ENCODE measurements around the gene NKAPL. TPM values are rescaled to one million over a fixed set of nuclear protein-coding genes. Genes with fewer than 3 reads are reported as not detected.

Gene NKAPL
- total and polyA plus RNA-seq, 2 of the 13 experiments (the other 11 are each of a cell fraction or from before 2014, with no cell fraction given) = not detected

DNA sequence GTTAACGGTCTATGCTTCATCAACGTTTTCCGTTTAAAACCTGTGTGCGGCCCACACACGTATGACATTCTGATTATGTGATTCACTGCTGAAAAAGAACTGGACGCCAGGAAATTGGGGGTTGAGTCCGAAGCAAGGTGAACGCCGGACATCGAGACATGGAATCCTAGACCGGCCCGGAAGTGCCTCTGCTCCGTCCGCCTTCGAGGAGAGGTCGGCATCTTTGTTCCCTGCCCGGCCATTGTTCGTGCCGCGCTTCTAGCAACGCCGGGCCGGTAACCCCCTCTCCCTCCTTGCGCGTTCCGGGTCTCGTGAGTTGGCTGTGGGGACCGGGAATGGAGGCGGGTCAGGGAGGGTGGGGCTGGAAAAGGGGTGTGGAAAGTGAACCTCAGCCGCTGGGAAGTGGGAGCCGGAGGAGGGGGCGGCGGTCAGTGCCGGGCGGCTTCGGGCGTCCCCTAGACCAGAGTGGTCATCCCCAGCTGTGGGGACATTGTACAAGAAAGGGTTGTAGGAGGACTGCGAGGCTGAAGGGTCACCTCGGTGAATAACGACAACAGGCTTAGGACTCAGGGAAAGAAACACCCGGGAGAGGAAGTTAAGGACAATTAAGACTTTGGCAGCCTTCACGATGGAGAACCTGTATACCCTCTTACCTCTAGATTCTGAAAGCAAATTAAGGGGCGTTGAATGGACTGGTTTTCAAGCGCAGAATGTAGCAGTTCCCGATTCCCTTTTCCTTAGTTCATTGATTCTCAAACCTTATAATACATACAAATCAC, 33.9 kb upstream of the NKAPL start, which contains the start of gene ZSCAN9 (continued):
- TF ChIP-seq, protein P1, sequence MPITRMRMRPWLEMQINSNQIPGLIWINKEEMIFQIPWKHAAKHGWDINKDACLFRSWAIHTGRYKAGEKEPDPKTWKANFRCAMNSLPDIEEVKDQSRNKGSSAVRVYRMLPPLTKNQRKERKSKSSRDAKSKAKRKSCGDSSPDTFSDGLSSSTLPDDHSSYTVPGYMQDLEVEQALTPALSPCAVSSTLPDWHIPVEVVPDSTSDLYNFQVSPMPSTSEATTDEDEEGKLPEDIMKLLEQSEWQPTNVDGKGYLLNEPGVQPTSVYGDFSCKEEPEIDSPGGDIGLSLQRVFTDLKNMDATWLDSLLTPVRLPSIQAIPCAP (CRISPR knock-in tag; IDR thresholded peaks at IDR 0.05; ENCODE audit: low read depth) = peak; percentile 61; the same call in 1 of the 2 replicates
- TF ChIP-seq ZNF652 (CRISPR knock-in tag; IDR thresholded peaks at IDR 0.05; ENCODE audit: borderline replicate concordance, low read depth) (peak; percentile 86), ZNF557 (CRISPR knock-in tag; IDR thresholded peaks at IDR 0.05) (no peak), THRA (CRISPR knock-in tag; IDR thresholded peaks at IDR 0.05; ENCODE audit: borderline replicate concordance) (peak; percentile 71; the same call in 1 of the 2 replicates), TMF1 (CRISPR knock-in tag; IDR thresholded peaks at IDR 0.05; ENCODE audit: low read depth) (peak; percentile 81; the same call in 1 of the 2 replicates), RELA (CRISPR knock-in tag; IDR thresholded peaks at IDR 0.05) (peak; percentile 93), BRCA1 (CRISPR knock-in tag; IDR thresholded peaks at IDR 0.05) (no peak), ZNF589 (CRISPR knock-in tag; conservative IDR thresholded peaks at IDR 0.05) (no peak), KLF6 (CRISPR knock-in tag; IDR thresholded peaks at IDR 0.05) (peak; percentile 67), E2F1 (CRISPR knock-in tag; IDR thresholded peaks at IDR 0.05) (no peak), TEF (CRISPR knock-in tag; IDR thresholded peaks at IDR 0.05) (peak; percentile 17; the same call in 1 of the 2 replicates), KAT2B (IDR thresholded peaks at IDR 0.05; ENCODE audit: borderline replicate concordance, low read depth, low read length) (no peak)
- TF ChIP-seq, protein P2, sequence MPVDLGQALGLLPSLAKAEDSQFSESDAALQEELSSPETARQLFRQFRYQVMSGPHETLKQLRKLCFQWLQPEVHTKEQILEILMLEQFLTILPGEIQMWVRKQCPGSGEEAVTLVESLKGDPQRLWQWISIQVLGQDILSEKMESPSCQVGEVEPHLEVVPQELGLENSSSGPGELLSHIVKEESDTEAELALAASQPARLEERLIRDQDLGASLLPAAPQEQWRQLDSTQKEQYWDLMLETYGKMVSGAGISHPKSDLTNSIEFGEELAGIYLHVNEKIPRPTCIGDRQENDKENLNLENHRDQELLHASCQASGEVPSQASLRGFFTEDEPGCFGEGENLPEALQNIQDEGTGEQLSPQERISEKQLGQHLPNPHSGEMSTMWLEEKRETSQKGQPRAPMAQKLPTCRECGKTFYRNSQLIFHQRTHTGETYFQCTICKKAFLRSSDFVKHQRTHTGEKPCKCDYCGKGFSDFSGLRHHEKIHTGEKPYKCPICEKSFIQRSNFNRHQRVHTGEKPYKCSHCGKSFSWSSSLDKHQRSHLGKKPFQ (CRISPR knock-in tag; IDR thresholded peaks at IDR 0.05; ENCODE audit: insufficient replicate concordance) = no peak
- TF ChIP-seq, protein P3, sequence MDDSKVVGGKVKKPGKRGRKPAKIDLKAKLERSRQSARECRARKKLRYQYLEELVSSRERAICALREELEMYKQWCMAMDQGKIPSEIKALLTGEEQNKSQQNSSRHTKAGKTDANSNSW (CRISPR knock-in tag; IDR thresholded peaks at IDR 0.05; ENCODE audit: borderline replicate concordance) = no peak
- TF ChIP-seq, protein P4, sequence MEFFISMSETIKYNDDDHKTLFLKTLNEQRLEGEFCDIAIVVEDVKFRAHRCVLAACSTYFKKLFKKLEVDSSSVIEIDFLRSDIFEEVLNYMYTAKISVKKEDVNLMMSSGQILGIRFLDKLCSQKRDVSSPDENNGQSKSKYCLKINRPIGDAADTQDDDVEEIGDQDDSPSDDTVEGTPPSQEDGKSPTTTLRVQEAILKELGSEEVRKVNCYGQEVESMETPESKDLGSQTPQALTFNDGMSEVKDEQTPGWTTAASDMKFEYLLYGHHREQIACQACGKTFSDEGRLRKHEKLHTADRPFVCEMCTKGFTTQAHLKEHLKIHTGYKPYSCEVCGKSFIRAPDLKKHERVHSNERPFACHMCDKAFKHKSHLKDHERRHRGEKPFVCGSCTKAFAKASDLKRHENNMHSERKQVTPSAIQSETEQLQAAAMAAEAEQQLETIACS (CRISPR knock-in tag; IDR thresholded peaks at IDR 0.05) = no peak

Data from HepG2 (cell line).